Smooth muscle cell of the brain vasculature (primary cell): Measurements from ENCODE around the gene KIAA0513.

ENCODE experiments used
- DNase-seq: peaks from one replicate; pipeline ENCODE4 v3.0.0-alpha.2; 2012; ENCODE audit warnings: low read depth, low spot score

KIAA0513 gene

GRCh38 chr16:85134076-85134788, 106.6 kb downstream of the KIAA0513 start:
- no peak for DNase-seq

GRCh38 chr16:85134789-85135142, 107.2 kb downstream of the KIAA0513 start:
- no peak for DNase-seq

GRCh38 chr16:85136213-85136701, 108.7 kb downstream of the KIAA0513 start:
- DNase-seq, result no peak

- DNase-seq, result no peak
Measured at GRCh38 chr16:85136702-85137322, 109.2 kb downstream of the KIAA0513 start.

- DNase-seq, result peak; percentile 86
Measured at GRCh38 chr16:85137323-85138072, 109.9 kb downstream of the KIAA0513 start.

- no peak for DNase-seq
Measured at GRCh38 chr16:85138073-85138824, 110.7 kb downstream of the KIAA0513 start.

- no peak for DNase-seq
Measured at GRCh38 chr16:85138825-85139627, 111.4 kb downstream of the KIAA0513 start.

GRCh38 chr16:85139881-85140339, 112.3 kb downstream of the KIAA0513 start:
- no peak for DNase-seq

GRCh38 chr16:85140455-85141012, 112.9 kb downstream of the KIAA0513 start:
- no peak for DNase-seq

- DNase-seq, result no peak
Measured at GRCh38 chr16:85141491-85142128, 114.0 kb downstream of the KIAA0513 start.

GRCh38 chr16:85142129-85142513, 114.5 kb downstream of the KIAA0513 start:
- no peak for DNase-seq

- no peak for DNase-seq
Measured at GRCh38 chr16:85142771-85143211, 115.2 kb downstream of the KIAA0513 start.
